Cardiac ventricle fibroblast (primary cell): ENCODE results near the gene NSMCE3. TPM values are rescaled to one million over a fixed set of nuclear protein-coding genes. Genes with fewer than 3 reads are reported as not detected.

Experiments used
- total RNA-seq: library from RNA; depleted of rRNA; stranded (reverse); fragments of >200 nt; gene quantifications from 2 replicates; pipeline ENCODE4 v1.2.3, GENCODE V29; 2015

Gene NSMCE3
- 11.5 and 12.4 TPM in 2 replicates for total RNA-seq

DNA sequence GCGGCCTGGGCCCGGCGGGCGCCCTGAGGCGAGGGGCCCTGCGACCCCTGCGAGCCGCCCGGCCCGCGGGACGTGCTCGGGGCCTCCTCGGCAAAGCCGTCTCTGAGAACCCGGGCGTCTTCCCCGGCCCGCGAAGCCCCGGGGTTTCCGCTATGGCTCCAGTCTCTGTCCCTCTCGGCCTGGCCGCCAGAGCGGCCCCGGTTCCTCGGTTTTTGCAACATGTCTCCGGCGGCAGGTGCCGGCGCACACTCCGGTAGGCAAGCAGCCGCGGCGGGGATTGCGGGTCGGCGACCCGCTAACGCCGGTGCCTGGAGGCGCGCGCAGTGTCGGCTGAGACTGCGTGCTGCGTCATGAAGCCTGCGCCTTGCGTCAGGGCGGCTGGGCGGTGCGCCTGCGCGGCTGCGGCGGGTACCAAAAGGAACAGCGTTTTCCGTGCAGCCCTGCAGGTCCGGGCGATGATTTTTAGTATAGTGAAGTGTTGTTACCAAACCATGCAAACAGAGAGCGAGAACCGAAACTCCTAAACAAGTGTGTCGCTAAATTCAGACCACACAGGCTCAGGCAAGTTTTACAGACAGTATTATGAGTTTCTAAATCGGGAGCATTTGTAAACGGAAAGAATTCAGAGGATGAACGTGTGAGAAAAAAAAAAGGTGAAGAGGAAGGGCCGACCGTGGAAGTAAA lies at the start of gene NSMCE3:
Gene NSMCE3, minus strand, starts transcription at position 338 of the 684 bp plus-strand sequence. Its CDS starts 117 bp downstream, at position 221.

